OCI-LY7 (cell line): ENCODE data around the gene TLR9. TPM values are rescaled to one million over a fixed set of nuclear protein-coding genes. Genes with fewer than 3 reads are reported as not detected.

Source experiments
- BruUV-seq: library from RNA; stranded (reverse); fragments of 400-500 nt; replicated peaks from 2 replicates; lab custom pipeline; 2021; lab: Mats Ljungman, UMichigan
- CTCF ChIA-PET: fragments of 300-600 bp; sonication (Branson Sonifier 250); formaldehyde crosslinking; loops from one replicate; lab custom pipeline; 2022; ENCODE audit warnings: antibody characterized with exemption; ENCODE audit not compliant: unreplicated experiment; lab: Charles Lee
- POLR2A ChIA-PET: fragments of 300-600 bp; sonication (Branson Sonifier 250); formaldehyde crosslinking; loops from one replicate; lab custom pipeline; 2022; ENCODE audit warnings: antibody characterized with exemption; lab: Charles Lee
- DNase-seq: peaks from one replicate; pipeline ENCODE4 v3.0.0-alpha.2; 2015; ENCODE audit warnings: low spot score
- H2AFZ ChIP-seq: fragments of 200-600 bp; sonication (generic), shearing (Covaris generic); 2 replicates; pipeline ENCODE4 v1.6.1; 2014; ENCODE audit warnings: mild to moderate bottlenecking, antibody characterized with exemption, low read length, moderate library complexity
- H3K27ac ChIP-seq: fragments of 200-600 bp; sonication (generic); 2 replicates; pipeline ENCODE4 v1.5.1; 2014; ENCODE audit warnings: mixed run types, low read depth, mild to moderate bottlenecking, moderate library complexity, low read length, inconsistent platforms; ENCODE audit not compliant: poor library complexity, severe bottlenecking
- H3K36me3 ChIP-seq: fragments of 200-600 bp; sonication (generic); 2 replicates; pipeline ENCODE4 v1.6.1; 2014; ENCODE audit warnings: mild to moderate bottlenecking, antibody characterized with exemption, low read length, moderate library complexity, mixed read lengths; ENCODE audit not compliant: insufficient read depth
- H3K4me1 ChIP-seq: fragments of 200-600 bp; sonication (generic); 2 replicates; pipeline ENCODE4 v1.5.1; 2014; ENCODE audit warnings: mild to moderate bottlenecking, low read length; ENCODE audit not compliant: insufficient read depth, poor library complexity, severe bottlenecking
- H3K4me2 ChIP-seq: fragments of 200-600 bp; sonication (generic); 2 replicates; pipeline ENCODE4 v1.6.1; 2014; ENCODE audit warnings: mild to moderate bottlenecking, low read length
- H3K4me3 ChIP-seq: fragments of 200-600 bp; sonication (generic); 2 replicates; pipeline ENCODE4 v1.5.1; 2014; ENCODE audit warnings: mild to moderate bottlenecking, low read depth, low read length; ENCODE audit not compliant: poor library complexity, severe bottlenecking
- H3K79me2 ChIP-seq: fragments of 200-600 bp; sonication (generic); 2 replicates; pipeline ENCODE4 v1.6.1; 2016; ENCODE audit warnings: low read depth, mild to moderate bottlenecking, low read length, moderate library complexity, mixed read lengths; ENCODE audit not compliant: insufficient read depth
- H3K9me2 ChIP-seq: fragments of 200-600 bp; sonication (generic); 2 replicates; pipeline ENCODE4 v1.6.1; 2016; ENCODE audit warnings: mild to moderate bottlenecking, low read length, mixed read lengths; ENCODE audit not compliant: insufficient read depth
- H3K9me3 ChIP-seq: fragments of 200-600 bp; sonication (generic); 2 replicates; pipeline ENCODE4 v1.6.1; 2014; ENCODE audit warnings: mild to moderate bottlenecking, mixed run types, low read length, mixed read lengths
- H4K20me1 ChIP-seq: fragments of 200-600 bp; sonication (generic); 2 replicates; pipeline ENCODE4 v1.6.1; 2014; ENCODE audit warnings: mild to moderate bottlenecking, antibody characterized with exemption, low read length, moderate library complexity, mixed read lengths; ENCODE audit not compliant: insufficient read depth
- CTCF ChIP-seq: fragments of 200-600 bp; sonication (generic); conservative IDR thresholded peaks from 2 replicates; pipeline ENCODE4 v1.5.1; 2014; ENCODE audit warnings: mild to moderate bottlenecking, antibody characterized with exemption, low read length, moderate library complexity, mixed read lengths
- EZH2phosphoT487 ChIP-seq: fragments of 200-600 bp; sonication (generic); IDR thresholded peaks from 2 replicates; pipeline ENCODE4 v1.6.1; 2018; ENCODE audit warnings: low read depth, borderline replicate concordance, mild to moderate bottlenecking, mixed run types, antibody characterized with exemption, low read length, moderate library complexity, mixed read lengths
- intact Hi-C: fragments of 100-400 bp; cut with micrococcal nuclease; formaldehyde crosslinking; loops from one replicate; pipeline ENCODE4 v1.10.0; 2022; ENCODE audit not compliant: unreplicated experiment
- total RNA-seq, 2 experiments: library from RNA; depleted of rRNA in 1 of 2; stranded (reverse); fragments of >200 nt in 1 of 2; shearing (Covaris generic) in 1 of 2; gene quantifications; 2 replicates each; pipeline ENCODE4 v1.2.3, GENCODE V29; 2014 to 2022

The TLR9 gene
- total RNA-seq, 2 experiments from 2014 or later, result 1.7 to 9.0 TPM

- no peaks in the 10 kb centered on the region for H3K9me3 ChIP-seq
- H3K27ac ChIP-seq, result no peak overlapping the region
- intact Hi-C loops, result no loop called here
- ChIA-PET POLR2A (interaction anchor here (0.6 to 2.8 kb wide), 3 partner anchors 11 to 16 kb away, joined by 3 to 27 read pairs (median 4); partner anchors contain the start of gene TLR9), CTCF (interaction anchor here (2.8 kb wide), 1 partner anchor 11 kb away, joined by 8 read pairs; the partner anchor contains the start of gene TLR9)
- H3K9me2 ChIP-seq, result no peaks in the 10 kb centered on the region
- H3K4me3 ChIP-seq, result no peak overlapping the region
- no peak for TF ChIP-seq CTCF
- TF ChIP-seq EZH2phosphoT487, result no peak
- no peak overlapping the region for H2AFZ ChIP-seq
- no peaks in the 10 kb centered on the region for H4K20me1 ChIP-seq
- H3K36me3 ChIP-seq, result peaks cover 20% of the 10 kb centered on the region; the same call in 1 of the 2 replicates
- BruUV-seq, result no TSS peak
- peak overlapping the region; percentile 73; the same call in 1 of the 2 replicates for H3K4me2 ChIP-seq
- no peak for DNase-seq
- H3K4me1 ChIP-seq, result peaks cover 30% of the 10 kb centered on the region
- H3K79me2 ChIP-seq, result peaks cover 22% of the 10 kb centered on the region; the same call in 1 of the 2 replicates
Measured at GRCh38 chr3:52236424-52236886, 11.0 kb upstream of the TLR9 start.

GRCh38 chr3:52234516-52235447 is 9.3 kb upstream of the TLR9 start:
- no peak overlapping the region for H3K4me3 ChIP-seq
- ChIA-PET CTCF (interaction anchor here (1.0 kb wide), 1 partner anchor 9 kb away, joined by 4 read pairs; the partner anchor contains the start of gene TLR9), POLR2A (interaction anchor here (0.8 to 1.1 kb wide), 2 partner anchors 9 to 77 kb away, joined by 4 to 5 read pairs; partner anchors contain the start of gene TLR9)
- H3K9me3 ChIP-seq, result no peaks in the 10 kb centered on the region
- TF ChIP-seq CTCF (0 out of 2 replicates have a peak, but pooled peaks have one; percentile 15), EZH2phosphoT487 (no peak)
- H3K27ac ChIP-seq, result no peak overlapping the region
- no TSS peak for BruUV-seq
- H3K79me2 ChIP-seq, result peaks cover 22% of the 10 kb centered on the region; the same call in 1 of the 2 replicates
- H3K9me2 ChIP-seq, result no peaks in the 10 kb centered on the region
- H3K4me2 ChIP-seq, result no peak overlapping the region
- DNase-seq, result no peak
- no peak overlapping the region for H2AFZ ChIP-seq
- intact Hi-C loops, result no loop called here
- no peaks in the 10 kb centered on the region for H4K20me1 ChIP-seq
- peaks cover 36% of the 10 kb centered on the region for H3K36me3 ChIP-seq
- H3K4me1 ChIP-seq, result peaks cover 18% of the 10 kb centered on the region
